ENCODE results near the gene LRIG3. TPM values are rescaled to one million over a fixed set of nuclear protein-coding genes. Genes with fewer than 3 reads are reported as not detected.

Gene LRIG3
- polyA plus RNA-seq, 1 donor from 2014 or later = 0.22 TPM

DNA sequence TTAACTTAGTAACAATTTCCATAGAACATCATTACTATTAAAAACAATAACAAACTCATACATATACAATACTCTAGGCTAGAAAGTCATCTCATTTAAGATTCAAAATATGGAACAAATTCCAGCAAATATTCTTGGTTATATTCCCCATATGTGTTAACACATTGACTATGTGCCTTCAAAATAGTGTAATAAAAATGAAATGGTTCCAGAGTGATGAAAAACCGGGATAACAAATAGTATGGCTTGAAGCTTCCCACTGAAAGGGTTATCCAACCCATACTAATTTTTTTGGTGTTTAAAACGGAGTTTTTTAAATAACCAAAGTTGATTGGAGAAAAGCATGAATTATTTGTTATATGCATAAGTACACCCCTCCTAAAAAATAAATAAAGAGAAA, 5.3 kb downstream of the LRIG3 start:
- Histone ChIP-seq H3K4me2 (ENCODE audit: low read length) (no peak overlapping the region), H3K27me3 (ENCODE audit: insufficient read depth, low read depth, low read length) (peaks cover 11% of the 10 kb centered on the region), H3K27ac (ENCODE audit: low read length) (no peak overlapping the region), H4K20me1 (ENCODE audit: insufficient read depth) (no peaks in the 10 kb centered on the region), H3K4me3 (ENCODE audit: low read length) (no peak overlapping the region), H3K9me3 (ENCODE audit: low read length) (no peaks in the 10 kb centered on the region), H3F3A (ENCODE audit: insufficient read depth, low read length, poor library complexity, severe bottlenecking) (no peaks in the 10 kb centered on the region), H3K9ac (ENCODE audit: low read length) (no peak overlapping the region), H3K79me2 (replicated peaks; ENCODE audit: insufficient read depth, low read length) (peaks cover 10% of the 10 kb centered on the region), H3K9me2 (ENCODE audit: insufficient read depth, low read length) (no peaks in the 10 kb centered on the region), H2AFZ (ENCODE audit: low read depth, low read length) (no peak overlapping the region), H3K36me3 (ENCODE audit: insufficient read depth, low read length) (no peaks in the 10 kb centered on the region)
- no peak for TF ChIP-seq POLR2AphosphoS5 (IDR thresholded peaks at IDR 0.05)
- TF ChIP-seq, protein P1, sequence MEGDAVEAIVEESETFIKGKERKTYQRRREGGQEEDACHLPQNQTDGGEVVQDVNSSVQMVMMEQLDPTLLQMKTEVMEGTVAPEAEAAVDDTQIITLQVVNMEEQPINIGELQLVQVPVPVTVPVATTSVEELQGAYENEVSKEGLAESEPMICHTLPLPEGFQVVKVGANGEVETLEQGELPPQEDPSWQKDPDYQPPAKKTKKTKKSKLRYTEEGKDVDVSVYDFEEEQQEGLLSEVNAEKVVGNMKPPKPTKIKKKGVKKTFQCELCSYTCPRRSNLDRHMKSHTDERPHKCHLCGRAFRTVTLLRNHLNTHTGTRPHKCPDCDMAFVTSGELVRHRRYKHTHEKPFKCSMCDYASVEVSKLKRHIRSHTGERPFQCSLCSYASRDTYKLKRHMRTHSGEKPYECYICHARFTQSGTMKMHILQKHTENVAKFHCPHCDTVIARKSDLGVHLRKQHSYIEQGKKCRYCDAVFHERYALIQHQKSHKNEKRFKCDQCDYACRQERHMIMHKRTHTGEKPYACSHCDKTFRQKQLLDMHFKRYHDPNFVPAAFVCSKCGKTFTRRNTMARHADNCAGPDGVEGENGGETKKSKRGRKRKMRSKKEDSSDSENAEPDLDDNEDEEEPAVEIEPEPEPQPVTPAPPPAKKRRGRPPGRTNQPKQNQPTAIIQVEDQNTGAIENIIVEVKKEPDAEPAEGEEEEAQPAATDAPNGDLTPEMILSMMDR (IDR thresholded peaks at IDR 0.05; ENCODE audit: poor library complexity, severe bottlenecking) = no peak
- no peak for TF ChIP-seq EP300 (conservative IDR thresholded peaks at IDR 0.05; ENCODE audit: poor library complexity, severe bottlenecking)
- TF ChIP-seq MXI1 (conservative IDR thresholded peaks at IDR 0.05; ENCODE audit: poor library complexity, severe bottlenecking) = no peak
- no peak for TF ChIP-seq RAD21 (conservative IDR thresholded peaks at IDR 0.05)
- no peak for TF ChIP-seq SMC3 (conservative IDR thresholded peaks at IDR 0.05; ENCODE audit: poor library complexity)
- TF ChIP-seq TAF1 (IDR thresholded peaks at IDR 0.05; ENCODE audit: low read depth) = no peak
- TF ChIP-seq, protein P2, sequence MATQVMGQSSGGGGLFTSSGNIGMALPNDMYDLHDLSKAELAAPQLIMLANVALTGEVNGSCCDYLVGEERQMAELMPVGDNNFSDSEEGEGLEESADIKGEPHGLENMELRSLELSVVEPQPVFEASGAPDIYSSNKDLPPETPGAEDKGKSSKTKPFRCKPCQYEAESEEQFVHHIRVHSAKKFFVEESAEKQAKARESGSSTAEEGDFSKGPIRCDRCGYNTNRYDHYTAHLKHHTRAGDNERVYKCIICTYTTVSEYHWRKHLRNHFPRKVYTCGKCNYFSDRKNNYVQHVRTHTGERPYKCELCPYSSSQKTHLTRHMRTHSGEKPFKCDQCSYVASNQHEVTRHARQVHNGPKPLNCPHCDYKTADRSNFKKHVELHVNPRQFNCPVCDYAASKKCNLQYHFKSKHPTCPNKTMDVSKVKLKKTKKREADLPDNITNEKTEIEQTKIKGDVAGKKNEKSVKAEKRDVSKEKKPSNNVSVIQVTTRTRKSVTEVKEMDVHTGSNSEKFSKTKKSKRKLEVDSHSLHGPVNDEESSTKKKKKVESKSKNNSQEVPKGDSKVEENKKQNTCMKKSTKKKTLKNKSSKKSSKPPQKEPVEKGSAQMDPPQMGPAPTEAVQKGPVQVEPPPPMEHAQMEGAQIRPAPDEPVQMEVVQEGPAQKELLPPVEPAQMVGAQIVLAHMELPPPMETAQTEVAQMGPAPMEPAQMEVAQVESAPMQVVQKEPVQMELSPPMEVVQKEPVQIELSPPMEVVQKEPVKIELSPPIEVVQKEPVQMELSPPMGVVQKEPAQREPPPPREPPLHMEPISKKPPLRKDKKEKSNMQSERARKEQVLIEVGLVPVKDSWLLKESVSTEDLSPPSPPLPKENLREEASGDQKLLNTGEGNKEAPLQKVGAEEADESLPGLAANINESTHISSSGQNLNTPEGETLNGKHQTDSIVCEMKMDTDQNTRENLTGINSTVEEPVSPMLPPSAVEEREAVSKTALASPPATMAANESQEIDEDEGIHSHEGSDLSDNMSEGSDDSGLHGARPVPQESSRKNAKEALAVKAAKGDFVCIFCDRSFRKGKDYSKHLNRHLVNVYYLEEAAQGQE (IDR thresholded peaks at IDR 0.05; ENCODE audit: borderline replicate concordance) = no peak
- TF ChIP-seq EZH2 (IDR thresholded peaks at IDR 0.05; ENCODE audit: borderline replicate concordance, insufficient read depth, low read length, poor library complexity, severe bottlenecking) = no peak

DNA sequence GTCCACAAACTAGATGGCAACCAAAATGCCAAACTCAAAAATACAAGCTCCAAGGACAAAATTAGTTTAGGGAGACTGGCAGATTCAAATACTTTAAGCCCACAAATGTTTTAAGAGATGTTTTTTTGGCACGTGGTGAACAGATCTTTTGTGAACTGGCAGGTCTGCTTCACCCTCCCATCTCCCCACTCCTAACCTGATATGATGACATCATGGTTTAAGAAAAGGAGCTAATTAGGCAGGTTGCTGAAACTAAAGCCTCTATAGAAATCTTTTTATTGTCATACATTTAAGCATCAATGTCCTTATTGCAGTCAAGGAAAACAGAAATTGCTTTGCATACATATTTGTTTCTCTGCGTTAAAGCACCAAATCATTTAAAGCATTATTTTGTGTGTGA, 5.8 kb downstream of the LRIG3 start:
- Histone ChIP-seq H3K4me3 (ENCODE audit: low read length) (no peak overlapping the region), H4K20me1 (ENCODE audit: insufficient read depth) (no peaks in the 10 kb centered on the region), H3K79me2 (replicated peaks; ENCODE audit: insufficient read depth, low read length) (peaks cover 10% of the 10 kb centered on the region), H3K27ac (ENCODE audit: low read length) (no peak overlapping the region), H3K9me2 (ENCODE audit: insufficient read depth, low read length) (no peaks in the 10 kb centered on the region), H3K9me3 (ENCODE audit: low read length) (no peaks in the 10 kb centered on the region), H3K4me2 (ENCODE audit: low read length) (no peak overlapping the region), H3K9ac (ENCODE audit: low read length) (no peak overlapping the region), H2AFZ (ENCODE audit: low read depth, low read length) (no peak overlapping the region), H3K27me3 (ENCODE audit: insufficient read depth, low read depth, low read length) (peaks cover 6% of the 10 kb centered on the region), H3K36me3 (ENCODE audit: insufficient read depth, low read length) (no peaks in the 10 kb centered on the region), H3F3A (ENCODE audit: insufficient read depth, low read length, poor library complexity, severe bottlenecking) (no peaks in the 10 kb centered on the region)
- TF ChIP-seq, protein P1 (IDR thresholded peaks at IDR 0.05; ENCODE audit: poor library complexity, severe bottlenecking) = no peak
- TF ChIP-seq EZH2 (IDR thresholded peaks at IDR 0.05; ENCODE audit: borderline replicate concordance, insufficient read depth, low read length, poor library complexity, severe bottlenecking) = no peak
- no peak for TF ChIP-seq RAD21 (conservative IDR thresholded peaks at IDR 0.05)
- TF ChIP-seq EP300 (conservative IDR thresholded peaks at IDR 0.05; ENCODE audit: poor library complexity, severe bottlenecking) = no peak
- TF ChIP-seq, protein P2 (IDR thresholded peaks at IDR 0.05; ENCODE audit: borderline replicate concordance) = no peak
- no peak for TF ChIP-seq SMC3 (conservative IDR thresholded peaks at IDR 0.05; ENCODE audit: poor library complexity)
- no peak for TF ChIP-seq MXI1 (conservative IDR thresholded peaks at IDR 0.05; ENCODE audit: poor library complexity, severe bottlenecking)
- TF ChIP-seq TAF1 (IDR thresholded peaks at IDR 0.05; ENCODE audit: low read depth) = no peak
- no peak for TF ChIP-seq POLR2AphosphoS5 (IDR thresholded peaks at IDR 0.05)
